Keratinocyte (primary cell): ENCODE results near the gene ENO4. TPM values are rescaled to one million over a fixed set of nuclear protein-coding genes. Genes with fewer than 3 reads are reported as not detected.

Source experiments
- DNase-seq: peaks from one replicate; pipeline ENCODE4 v3.0.0-alpha.2; 2011; ENCODE audit warnings: low read depth, missing footprints, low spot score
- FAIRE-seq: peaks from 2 replicates; lab custom pipeline; 2011; peaks lifted over from hg19 to GRCh38; lab: Jason Lieb, UNC
- H2AFZ ChIP-seq: 2 replicates; pipeline ENCODE4 v1.6.0; 2012; ENCODE audit warnings: low read length, control low read depth, inconsistent platforms; ENCODE audit not compliant: control insufficient read depth
- H3K27ac ChIP-seq: 2 replicates; pipeline ENCODE4 v1.5.1; 2011; ENCODE audit warnings: low read length; ENCODE audit not compliant: control insufficient read depth, insufficient read depth
- H3K27me3 ChIP-seq: 3 replicates; pipeline ENCODE4 v1.6.0; 2011; ENCODE audit warnings: low read length; ENCODE audit not compliant: control insufficient read depth, insufficient read depth; ENCODE audit errors: extremely low read depth
- H3K36me3 ChIP-seq, 2 experiments: 2 replicates in 1 of 2; 3 replicates in 1 of 2; pipeline ENCODE4 v1.5.1; 2011; ENCODE audit warnings: low read length in 2 of 2, mild to moderate bottlenecking in 1 of 2; ENCODE audit not compliant: control insufficient read depth in 2 of 2, insufficient read depth in 2 of 2; ENCODE audit errors: extremely low read depth in 1 of 2
- H3K4me1 ChIP-seq: 3 replicates; pipeline ENCODE4 v1.5.1; 2011; ENCODE audit warnings: low read length; ENCODE audit not compliant: control insufficient read depth, insufficient read depth; ENCODE audit errors: extremely low read depth
- H3K4me2 ChIP-seq: 3 replicates; pipeline ENCODE4 v1.6.0; 2011; ENCODE audit warnings: low read depth, low read length; ENCODE audit not compliant: control insufficient read depth, insufficient read depth; ENCODE audit errors: extremely low read depth
- H3K4me3 ChIP-seq, 3 experiments: fragments of 200-600 bp in 1 of 3; sonication (generic) in 1 of 3; 2 replicates in 2 of 3; 3 replicates in 1 of 3; pipeline ENCODE4 v1.5.1; 2011 to 2016; ENCODE audit warnings: low read length in 3 of 3, mild to moderate bottlenecking in 3 of 3, control low read depth in 2 of 3, inconsistent platforms in 1 of 3, low read depth in 1 of 3, mixed read lengths in 1 of 3, mixed run types in 1 of 3, moderate library complexity in 1 of 3; ENCODE audit not compliant: control insufficient read depth in 2 of 3, insufficient read depth in 2 of 3; ENCODE audit errors: extremely low read depth in 1 of 3
- H3K79me2 ChIP-seq: 2 replicates; pipeline ENCODE4 v1.6.0; 2012; ENCODE audit warnings: low read length; ENCODE audit not compliant: control insufficient read depth, insufficient read depth
- H3K9ac ChIP-seq: 3 replicates; pipeline ENCODE4 v1.6.0; 2011; ENCODE audit warnings: low read length; ENCODE audit not compliant: control insufficient read depth, insufficient read depth; ENCODE audit errors: extremely low read depth
- H3K9me1 ChIP-seq: 3 replicates; pipeline ENCODE4 v1.6.0; 2011; ENCODE audit warnings: low read length; ENCODE audit not compliant: control insufficient read depth, insufficient read depth; ENCODE audit errors: extremely low read depth
- H3K9me3 ChIP-seq: 2 replicates; pipeline ENCODE4 v1.5.1; 2012; ENCODE audit warnings: low read depth, low read length; ENCODE audit not compliant: control insufficient read depth
- H4K20me1 ChIP-seq: 3 replicates; pipeline ENCODE4 v1.6.0; 2011; ENCODE audit warnings: low read length; ENCODE audit not compliant: control insufficient read depth, insufficient read depth; ENCODE audit errors: extremely low read depth
- CTCF ChIP-seq, 3 experiments: IDR thresholded peaks in 1 of 3; conservative IDR thresholded peaks in 1 of 3; optimal IDR thresholded peaks in 1 of 3; 2 replicates in 2 of 3; 3 replicates in 1 of 3; pipeline versions ENCODE3 to v1.5.1; 2011; ENCODE audit warnings: low read length in 3 of 3, mild to moderate bottlenecking in 3 of 3, moderate library complexity in 2 of 3, control low read depth in 1 of 3, inconsistent platforms in 1 of 3; ENCODE audit not compliant: insufficient read depth in 2 of 3; ENCODE audit errors: extremely low read depth in 1 of 3
- EZH2 ChIP-seq: IDR thresholded peaks from one replicate; pipeline ENCODE4 v1.6.1; 2012; ENCODE audit warnings: inconsistent platforms, mild to moderate bottlenecking, low read length, moderate library complexity
- dilution Hi-C: fragments of 300-500 bp; cut with MboI; formaldehyde crosslinking; loops from one replicate; pipeline ENCODE4 v1.7.0; 2020; ENCODE audit warnings: low sequenced_read_pairs; ENCODE audit not compliant: extremely low pct_ligation_motif_present
- polyA plus RNA-seq, 5 experiments: library from polyadenylated mRNA; depleted of rRNA in 3 of 5; stranded (reverse) in 3 of 5; stranded (forward) in 1 of 5; unstranded in 1 of 5; fragments of >200 nt; gene quantifications; 1 replicate in 1 of 5; 2 replicates in 3 of 5; 3 replicates in 1 of 5; pipeline versions ENCODE4 v1.2.1 to v1.2.3, GENCODE V29; 2011 to 2012; ENCODE audit warnings: missing spikeins in 2 of 5, low read depth in 1 of 5, low replicate concordance in 1 of 5

ENO4 gene
- polyA plus RNA-seq, 1 donor (not counting 4 experiments of a cell fraction or from before 2014, with no cell fraction given): 0.35 TPM

- FAIRE-seq (no peak), DNase-seq (no peak)
- Histone ChIP-seq H3K4me2 (no peak overlapping the region), H2AFZ (no peak overlapping the region), H3K36me3 (no peaks in the 10 kb centered on the region), H3K4me1 (no peaks in the 10 kb centered on the region), H3K4me3 (no peak overlapping the region), H4K20me1 (no peaks in the 10 kb centered on the region), H3K9me3 (no peaks in the 10 kb centered on the region), H3K9me1 (no peaks in the 10 kb centered on the region), H3K9ac (no peak overlapping the region), H3K27me3 (peaks cover 8% of the 10 kb centered on the region), H3K79me2 (no peaks in the 10 kb centered on the region), H3K27ac (no peak overlapping the region)
- dilution Hi-C loops: no loop called here
- TF ChIP-seq EZH2 (no peak), CTCF (optimal IDR thresholded peaks at IDR 0.05 in 1 of 3, IDR thresholded peaks at IDR 0.05 in 1 of 3, conservative IDR thresholded peaks at IDR 0.05 in 1 of 3; ENCODE audit: extremely low read depth in 1 of 3, insufficient read depth in 2 of 3, low read length in 3 of 3) (no peak)
Measured at GRCh38 chr10:116875897-116876296, 26.6 kb downstream of the ENO4 start.

GRCh38 chr10:116877391-116877790, 28.1 kb downstream of the ENO4 start:
- Histone ChIP-seq H3K27ac (no peak overlapping the region), H4K20me1 (no peaks in the 10 kb centered on the region), H3K9ac (no peak overlapping the region), H2AFZ (no peak overlapping the region), H3K4me2 (no peak overlapping the region), H3K9me1 (no peaks in the 10 kb centered on the region), H3K27me3 (peaks cover 8% of the 10 kb centered on the region), H3K9me3 (no peaks in the 10 kb centered on the region), H3K36me3 (no peaks in the 10 kb centered on the region), H3K79me2 (no peaks in the 10 kb centered on the region), H3K4me3 (no peak overlapping the region), H3K4me1 (no peaks in the 10 kb centered on the region)
- FAIRE-seq (no peak), DNase-seq (no peak)
- no peak for TF ChIP-seq CTCF (optimal IDR thresholded peaks at IDR 0.05 in 1 of 3, IDR thresholded peaks at IDR 0.05 in 1 of 3, conservative IDR thresholded peaks at IDR 0.05 in 1 of 3; ENCODE audit: extremely low read depth in 1 of 3, insufficient read depth in 2 of 3, low read length in 3 of 3)
- no peak for TF ChIP-seq EZH2
- dilution Hi-C loops: no loop called here
